KBM-7 (cell line): ENCODE measurements around the gene ELL2.
"Not testable (repeated sequence)": the region's sequence is repeated elsewhere in the genome, so short reads cannot be mapped to it uniquely, and the experiment has no call there.

ENCODE experiments used
- DNase-seq: peaks from one replicate; pipeline ENCODE4 v3.0.0-alpha.2; 2015
- in situ Hi-C: fragments of 300-500 bp; cut with MboI; formaldehyde crosslinking; loops from 2 replicates; pipeline ENCODE4 v1.14.3; 2020; ENCODE audit warnings: low sequenced_read_pairs, low pct_unique_long_range_greater_than_20kb, mixed read lengths

ELL2 gene

DNA sequence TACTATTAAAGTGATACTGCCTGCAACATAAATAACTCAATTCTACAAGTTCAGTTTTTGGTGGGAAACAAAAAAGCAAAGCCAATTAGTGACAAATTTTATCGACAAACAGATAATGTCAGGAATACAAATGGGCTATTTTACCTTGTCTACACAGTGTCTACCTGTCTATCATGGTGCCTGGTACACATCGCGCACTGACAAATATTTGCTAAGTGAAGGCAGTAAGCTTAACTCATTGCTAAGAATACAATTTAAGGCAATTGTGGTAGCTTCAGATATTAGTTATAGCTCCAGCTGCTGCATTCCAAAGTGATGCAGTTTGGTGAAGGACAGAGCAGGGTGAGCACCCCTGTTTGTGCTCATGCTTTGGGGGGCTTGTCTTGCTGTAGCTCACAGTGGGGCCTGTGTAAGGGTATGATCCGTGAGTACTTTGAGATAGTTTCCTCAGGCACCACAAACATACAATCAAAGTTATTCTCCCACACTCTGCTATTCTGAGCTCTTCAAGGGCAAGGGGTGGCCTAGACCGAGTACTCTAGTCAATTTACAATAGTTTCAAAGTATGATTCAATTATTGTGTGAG, 24.7 kb downstream of the ELL2 start:
- no peak for DNase-seq

DNA sequence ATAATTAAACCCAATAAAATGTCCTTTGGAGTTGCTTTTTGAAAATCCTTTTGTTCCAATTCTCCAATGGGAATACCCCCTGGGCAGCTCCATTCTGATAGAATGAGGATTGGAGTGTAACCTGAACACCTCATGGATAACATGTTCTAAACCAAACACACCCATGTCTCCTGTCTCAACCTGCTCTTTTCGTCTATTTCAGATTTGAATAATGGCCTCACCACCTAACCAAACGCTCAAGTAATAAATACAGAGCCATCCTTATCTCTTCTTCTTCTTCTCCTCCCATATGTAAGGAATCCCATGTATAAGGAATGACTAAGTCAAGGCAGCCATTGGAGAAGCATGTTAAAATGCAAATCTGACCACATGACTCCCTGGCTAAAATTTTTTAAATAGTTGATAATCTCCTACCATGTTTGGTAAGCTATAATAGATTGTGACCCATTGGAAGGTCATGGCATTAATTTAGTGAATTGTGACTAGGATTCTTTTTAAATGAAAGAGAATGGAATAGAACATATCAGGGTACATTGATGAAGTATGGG, 26.0 kb downstream of the ELL2 start:
- no peak for DNase-seq
- in situ Hi-C loops, result no loop called here

More for the DNA sequence above, 24.7 kb downstream of the ELL2 start:
- in situ Hi-C loops, result no loop called here

DNA sequence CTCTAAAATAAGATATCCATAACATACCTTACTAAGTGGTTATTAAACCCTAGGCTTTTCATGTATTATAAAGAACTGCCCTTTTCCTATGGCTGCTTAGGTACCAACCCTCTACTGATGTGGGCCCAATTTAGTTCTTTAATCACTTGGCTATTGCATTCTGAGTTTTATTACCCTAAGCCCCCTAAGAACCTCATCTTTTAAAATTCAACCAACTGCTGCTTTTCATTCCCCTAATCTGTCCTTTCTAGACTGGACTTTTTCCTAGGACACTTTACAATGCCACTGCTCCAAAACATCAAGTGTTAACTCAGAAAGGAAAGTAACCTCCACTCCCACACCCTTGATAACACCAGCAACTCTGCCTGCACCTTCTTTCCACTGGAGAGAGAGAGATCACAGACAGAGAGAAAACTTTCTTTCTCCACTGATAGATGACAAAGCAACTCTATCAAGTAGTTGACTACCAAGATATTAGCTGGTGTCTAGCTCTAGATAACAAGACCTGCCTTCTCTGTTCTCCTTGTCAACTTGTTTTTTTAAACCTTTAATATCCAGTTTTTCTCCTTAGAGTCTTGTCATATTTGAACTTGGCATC, 27.3 kb downstream of the ELL2 start:
- in situ Hi-C loops, result no loop called here
- no peak for DNase-seq

DNA sequence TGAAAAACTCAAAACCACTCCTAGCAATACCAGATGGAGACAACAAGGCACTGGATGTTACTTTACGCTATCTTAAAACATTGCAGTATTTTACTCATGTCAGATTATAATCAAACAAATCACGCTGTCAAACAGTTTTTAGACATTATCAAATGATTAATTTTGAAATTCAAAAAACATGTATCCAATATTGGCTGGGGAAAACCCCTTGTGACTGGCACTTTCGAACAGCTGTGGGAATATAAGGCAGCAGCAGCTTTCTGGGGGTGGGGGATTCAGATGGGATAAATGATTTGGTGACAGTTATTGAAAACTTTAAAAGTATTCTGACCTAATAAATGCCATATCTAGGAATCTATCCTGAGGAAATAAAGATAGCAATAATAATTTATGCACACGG, 28.7 kb downstream of the ELL2 start:
- DNase-seq, result no peak
- in situ Hi-C loops, result no loop called here

DNA sequence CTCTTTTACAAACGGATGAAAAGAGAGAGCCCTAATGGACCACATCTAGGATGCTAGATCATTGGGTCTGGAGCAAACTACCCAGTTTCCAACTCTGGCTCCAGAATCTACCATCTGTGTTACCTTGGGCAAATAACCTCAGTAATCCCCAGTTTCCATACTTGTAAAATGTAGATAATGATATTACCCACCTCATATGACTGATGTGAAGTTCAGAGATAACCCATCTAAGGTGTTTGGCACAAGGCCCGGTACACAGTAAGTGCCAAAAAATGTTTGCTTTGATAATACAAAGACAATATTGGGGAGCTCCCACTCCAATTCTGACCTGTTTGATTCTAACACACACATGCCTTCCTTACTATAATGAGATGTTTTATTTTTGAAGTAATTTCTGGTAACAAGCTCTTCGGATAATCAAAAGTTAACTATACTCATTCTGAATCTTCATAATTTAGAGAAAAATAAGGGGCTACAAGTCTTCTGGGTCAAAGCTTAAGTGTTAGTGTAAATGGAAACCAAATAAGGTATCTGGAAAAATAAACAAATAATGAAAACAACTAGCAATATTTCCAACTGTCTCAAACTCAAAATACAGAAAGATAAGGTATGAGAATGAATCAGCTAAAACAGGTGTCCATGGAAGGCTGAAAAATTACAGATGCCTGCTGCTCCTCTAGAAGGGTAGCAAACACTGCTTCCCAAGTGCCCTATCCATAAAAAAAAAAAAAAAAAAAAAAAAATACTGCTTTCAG, 30.4 kb downstream of the ELL2 start:
- in situ Hi-C loops, result no loop called here
- DNase-seq, result no peak

DNA sequence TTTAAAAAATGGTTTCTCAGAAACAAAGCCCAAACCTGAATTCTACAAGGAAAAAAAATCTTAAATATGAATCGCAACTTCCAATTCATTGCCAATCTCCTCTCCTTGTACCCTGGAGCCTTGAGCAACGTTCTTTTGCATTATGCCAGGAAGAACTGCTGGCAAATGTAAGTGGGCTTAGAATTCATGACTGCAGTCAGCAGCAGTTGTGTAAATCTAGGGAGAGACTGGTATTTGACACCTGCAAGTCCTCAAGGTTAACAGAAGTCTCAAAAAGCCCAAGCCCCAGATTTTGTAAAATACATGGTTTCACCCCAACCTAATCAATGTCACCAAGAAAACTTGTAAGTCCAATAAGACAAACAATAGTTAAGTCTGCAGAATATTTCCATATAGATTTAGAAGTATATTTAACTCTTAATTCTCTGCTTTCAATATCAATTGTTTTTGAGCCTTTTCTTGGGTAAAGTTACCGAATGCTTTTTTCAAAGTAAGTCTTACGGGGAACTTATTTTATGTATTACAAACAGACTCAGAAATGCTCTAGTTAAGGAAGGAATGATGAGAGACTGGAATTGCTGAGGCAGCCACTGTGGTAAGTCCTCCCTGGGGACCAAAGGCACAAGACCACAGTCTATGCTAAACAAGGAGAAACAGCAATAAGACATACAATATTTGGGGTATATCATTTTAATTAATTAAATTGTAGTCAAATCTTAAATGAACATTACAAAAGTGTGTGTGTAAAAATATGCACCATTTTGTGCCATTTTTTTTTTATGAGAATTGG, 31.3 kb downstream of the ELL2 start:
- DNase-seq, result no peak
- in situ Hi-C loops, result no loop called here

DNA sequence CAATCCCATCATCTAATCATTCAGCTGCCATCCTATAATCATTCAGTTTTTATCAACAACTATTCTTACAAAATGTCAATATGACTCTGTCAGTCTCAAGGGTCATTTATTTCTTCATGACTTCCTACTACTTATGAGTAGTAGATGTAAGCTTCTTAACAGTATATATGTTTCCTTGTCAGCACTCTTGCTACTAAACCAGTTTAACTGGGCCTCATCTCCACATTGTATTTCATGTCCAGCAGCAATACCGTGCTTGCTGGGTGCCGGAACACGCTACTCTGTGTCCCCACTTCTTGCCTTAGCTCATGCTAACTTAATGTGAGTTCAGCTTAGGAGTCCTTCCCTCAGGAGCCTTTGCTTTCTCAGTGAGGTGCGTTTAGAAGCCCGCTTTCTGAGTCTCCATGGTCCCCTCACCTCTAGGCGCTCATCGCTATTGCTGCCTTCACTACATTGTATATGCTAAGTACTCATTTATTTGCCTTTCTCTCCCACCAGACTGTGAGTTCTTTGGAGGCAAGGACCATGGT, 32.9 kb downstream of the ELL2 start:
- no peak for DNase-seq
- in situ Hi-C loops, result no loop called here

DNA sequence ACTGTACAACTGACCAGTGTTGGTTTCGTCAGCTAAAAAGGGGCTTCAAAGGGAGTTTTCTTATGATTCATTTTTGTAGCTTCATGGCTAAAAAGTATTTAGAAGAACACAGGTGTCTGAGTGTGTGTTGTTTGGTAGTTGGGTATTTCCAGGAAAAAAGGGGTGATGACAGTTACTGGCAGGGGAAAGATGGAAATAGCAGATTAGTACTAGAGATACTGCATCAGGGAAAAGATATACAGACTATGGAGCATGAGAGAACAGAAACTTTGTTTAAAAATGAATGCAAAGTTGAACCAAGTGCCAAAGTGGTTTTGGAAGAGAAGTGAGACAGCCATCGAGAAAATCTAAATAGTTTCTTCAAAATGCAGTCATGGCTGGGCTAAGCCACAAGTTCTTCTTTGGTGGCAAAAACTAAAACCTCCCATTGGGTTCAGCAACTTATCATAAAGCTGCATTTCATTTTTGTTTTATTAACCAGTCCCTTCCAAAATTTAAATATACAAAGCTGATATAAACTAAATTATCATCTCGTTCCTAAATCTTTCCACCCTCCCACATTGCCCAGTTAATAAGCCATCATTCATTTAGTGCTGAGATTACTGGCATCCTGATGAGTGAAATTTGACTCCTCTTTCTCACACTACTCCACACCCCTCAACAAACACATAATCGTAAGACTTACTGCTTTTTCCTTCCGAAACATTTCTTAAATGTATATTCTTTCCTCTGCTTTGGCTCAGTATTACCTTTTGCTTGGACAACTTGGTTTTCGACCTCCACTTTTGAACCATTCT, 33.5 kb downstream of the ELL2 start:
- in situ Hi-C loops, result no loop called here
- no peak for DNase-seq

DNA sequence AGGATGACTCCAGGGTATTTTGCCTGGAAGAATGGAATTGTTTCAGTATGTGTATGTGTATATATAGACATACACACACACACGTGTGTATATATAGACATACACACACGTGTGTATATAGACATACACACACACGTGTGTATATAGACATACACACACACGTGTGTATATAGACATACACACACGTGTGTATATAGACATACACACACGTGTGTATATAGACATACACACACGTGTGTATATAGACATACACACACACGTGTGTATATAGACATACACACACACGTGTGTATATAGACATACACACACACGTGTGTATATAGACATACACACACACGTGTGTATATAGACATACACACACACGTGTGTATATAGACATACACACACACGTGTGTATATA, 34.4 kb downstream of the ELL2 start:
- in situ Hi-C loops, result not testable (repeated sequence)

DNA sequence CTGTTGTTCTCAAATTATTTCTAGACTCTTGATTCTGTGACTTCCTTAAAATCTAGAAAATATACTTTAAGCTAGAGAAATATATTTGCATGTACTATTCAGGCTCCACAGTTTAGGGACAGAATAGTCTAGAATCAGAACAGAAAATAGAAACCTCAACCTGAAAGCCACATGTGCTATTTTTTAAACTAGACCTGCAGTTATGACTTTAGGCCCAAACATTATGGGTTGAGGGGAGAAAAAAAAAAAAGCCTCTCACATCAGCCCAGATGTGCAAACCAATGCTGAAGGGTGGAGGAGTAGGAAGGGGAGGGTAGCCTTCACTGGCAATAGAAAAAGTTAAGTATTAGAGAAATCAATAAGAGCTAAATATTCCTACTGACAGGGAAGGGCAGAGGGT, 35.7 kb downstream of the ELL2 start:
- in situ Hi-C loops, result no loop called here
- DNase-seq, result no peak

More for the DNA sequence above, 34.4 kb downstream of the ELL2 start:
- not testable (repeated sequence) for DNase-seq

DNA sequence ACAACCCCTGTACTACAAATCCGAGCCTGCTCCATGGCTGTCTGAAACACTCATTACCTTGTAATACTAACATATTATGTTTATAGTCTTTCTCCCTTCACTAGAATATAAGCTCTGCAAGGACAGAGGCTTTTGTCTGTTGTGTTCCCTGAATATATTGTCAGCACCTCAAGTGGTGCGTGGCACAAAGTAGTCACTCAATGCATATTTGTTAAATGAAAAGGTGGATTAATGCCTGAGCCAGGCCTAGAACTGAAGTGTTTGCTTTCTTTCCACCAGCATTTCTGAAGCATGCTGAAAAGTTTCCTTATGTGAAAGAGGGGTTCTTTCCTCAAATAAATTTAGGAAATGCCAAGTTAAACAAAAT, 36.3 kb downstream of the ELL2 start:
- in situ Hi-C loops, result no loop called here
- no peak for DNase-seq

DNA sequence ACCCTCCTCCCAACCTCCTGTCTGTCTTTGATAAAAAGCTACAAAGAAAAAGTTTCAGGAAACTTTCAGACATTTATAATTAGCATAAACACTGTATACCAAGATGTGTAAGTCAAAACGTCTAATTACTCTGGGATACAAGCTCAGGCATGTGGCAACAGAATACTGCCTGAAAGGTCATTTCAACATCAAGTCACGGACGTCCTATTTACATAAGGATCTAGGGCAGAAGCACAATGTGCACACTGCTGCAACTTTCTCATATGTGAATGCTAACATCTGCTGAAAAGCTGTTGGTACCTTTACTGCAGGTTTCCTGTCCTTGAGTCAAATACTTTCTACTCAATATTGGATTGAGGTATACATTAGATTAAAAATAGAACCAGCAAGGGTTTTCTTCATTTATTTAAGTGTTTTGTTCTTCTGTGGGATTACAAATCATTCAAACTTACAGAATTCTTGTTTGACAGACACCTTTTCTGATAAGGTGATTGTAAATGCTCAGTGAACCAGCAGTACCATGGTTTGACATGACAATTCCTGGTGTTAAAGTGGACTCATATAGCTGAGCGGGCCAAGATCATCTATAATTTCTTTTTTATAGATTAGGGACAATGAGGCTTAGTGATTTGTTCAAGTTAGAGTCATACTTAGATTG, 36.8 kb downstream of the ELL2 start:
- in situ Hi-C loops, result no loop called here
- DNase-seq, result no peak

DNA sequence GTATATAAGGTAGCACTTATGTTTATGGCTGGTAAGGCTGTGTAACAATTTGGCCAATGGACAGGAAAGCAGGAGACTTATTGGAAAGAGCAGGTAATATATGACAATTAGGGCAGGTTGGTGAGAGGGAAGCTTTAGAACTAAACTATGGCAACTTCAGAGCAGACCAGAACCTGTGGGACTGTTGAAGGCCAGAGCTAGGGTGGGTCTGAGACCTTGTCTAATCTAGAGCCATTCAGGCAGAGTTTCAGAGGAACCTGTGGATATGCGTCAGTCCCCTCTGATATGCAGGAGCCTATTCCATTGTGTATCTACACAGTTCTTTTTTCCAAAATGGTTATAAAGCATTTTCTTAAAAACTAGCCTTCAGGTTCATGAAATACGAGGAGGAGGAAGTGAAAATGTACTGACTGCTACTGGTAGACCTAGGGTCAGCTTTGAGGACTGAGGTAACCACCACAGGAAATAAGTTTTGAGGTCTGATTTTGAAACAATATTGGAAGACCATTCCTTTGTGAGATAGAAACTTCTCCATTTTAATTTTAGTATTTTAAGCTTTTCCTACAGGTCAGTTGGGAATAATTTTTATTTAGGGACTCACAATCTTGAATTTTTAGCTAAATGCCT, 37.6 kb downstream of the ELL2 start:
- in situ Hi-C loops, result no loop called here
- peak; percentile 24 for DNase-seq

DNA sequence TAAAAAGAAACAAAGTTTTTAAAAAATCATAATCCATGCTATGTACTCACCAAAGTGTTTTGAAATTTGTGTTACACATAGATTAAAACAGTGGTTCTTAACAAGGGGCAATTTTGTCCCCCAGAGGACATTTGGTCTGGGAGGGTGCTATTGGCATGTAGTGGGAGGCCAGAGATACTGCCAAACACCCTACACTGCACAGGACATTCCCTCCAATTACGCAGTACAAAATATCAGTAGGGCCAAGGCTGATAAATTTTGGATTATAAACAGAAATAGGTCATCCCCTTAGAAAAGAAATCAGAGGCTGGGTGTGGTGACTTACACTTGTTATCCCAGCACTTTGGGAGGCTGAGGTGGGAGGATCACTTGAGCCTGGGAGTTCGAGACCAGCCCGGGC, 38.9 kb downstream of the ELL2 start:
- in situ Hi-C loops, result no loop called here
- DNase-seq, result no peak

DNA sequence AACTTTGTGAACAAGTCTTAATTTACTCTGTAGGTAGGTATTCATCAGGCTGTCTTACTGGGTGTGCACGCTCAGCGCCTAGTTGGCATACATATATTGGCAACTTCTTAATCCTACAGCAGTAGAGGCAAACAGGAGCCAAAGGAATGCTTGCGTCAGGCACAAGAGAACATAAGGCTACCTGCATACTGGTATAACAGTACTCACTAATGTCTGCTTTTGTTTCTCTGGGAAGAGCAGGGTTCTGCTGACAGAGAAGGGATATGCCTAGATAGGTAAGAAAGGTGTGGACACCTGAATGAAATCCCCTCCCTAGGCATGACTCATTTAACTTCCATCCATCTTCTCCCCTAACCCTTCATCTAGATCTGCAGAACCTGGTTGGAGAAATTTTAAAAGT, 40.1 kb downstream of the ELL2 start:
- no peak for DNase-seq
- in situ Hi-C loops, result no loop called here

DNA sequence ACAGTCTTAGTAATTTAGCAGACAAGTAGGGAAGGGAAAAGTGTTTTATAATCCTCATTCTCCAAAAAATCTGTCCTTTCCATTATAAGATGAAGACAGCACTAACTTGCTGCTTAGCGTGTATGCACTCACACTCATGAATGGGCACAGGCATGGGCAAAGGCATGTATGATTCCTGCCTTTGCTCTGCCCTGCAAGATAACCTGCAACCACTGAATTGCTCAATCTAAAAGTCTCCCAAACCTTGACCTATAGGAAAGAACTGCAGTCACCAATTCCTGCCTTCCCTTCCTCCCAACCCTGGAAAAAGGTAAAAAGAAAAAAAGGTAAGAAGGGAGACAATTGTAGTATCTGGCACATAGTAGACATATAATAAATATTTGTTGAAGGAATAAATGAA, 40.8 kb downstream of the ELL2 start:
- DNase-seq, result no peak
- in situ Hi-C loops, result no loop called here

DNA sequence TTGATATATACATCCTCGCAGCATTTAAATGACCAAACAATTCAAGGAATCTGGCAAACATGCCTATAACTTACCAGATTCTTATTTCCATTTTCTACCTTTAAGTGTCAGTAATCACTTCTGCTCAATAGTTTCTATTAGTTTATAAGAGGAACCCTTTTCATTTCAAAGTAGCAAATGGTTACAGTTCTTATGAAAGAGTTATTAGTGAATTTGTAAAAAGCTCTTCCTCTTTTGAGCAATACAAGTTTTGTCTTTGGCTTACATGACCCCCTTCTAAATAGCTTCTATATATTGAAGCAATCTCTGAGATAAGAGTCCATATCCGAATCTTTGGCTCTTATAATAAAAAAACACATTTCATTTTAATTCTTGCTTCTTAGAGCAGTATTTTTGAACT, 42.0 kb downstream of the ELL2 start:
- in situ Hi-C loops, result no loop called here
- no peak for DNase-seq

DNA sequence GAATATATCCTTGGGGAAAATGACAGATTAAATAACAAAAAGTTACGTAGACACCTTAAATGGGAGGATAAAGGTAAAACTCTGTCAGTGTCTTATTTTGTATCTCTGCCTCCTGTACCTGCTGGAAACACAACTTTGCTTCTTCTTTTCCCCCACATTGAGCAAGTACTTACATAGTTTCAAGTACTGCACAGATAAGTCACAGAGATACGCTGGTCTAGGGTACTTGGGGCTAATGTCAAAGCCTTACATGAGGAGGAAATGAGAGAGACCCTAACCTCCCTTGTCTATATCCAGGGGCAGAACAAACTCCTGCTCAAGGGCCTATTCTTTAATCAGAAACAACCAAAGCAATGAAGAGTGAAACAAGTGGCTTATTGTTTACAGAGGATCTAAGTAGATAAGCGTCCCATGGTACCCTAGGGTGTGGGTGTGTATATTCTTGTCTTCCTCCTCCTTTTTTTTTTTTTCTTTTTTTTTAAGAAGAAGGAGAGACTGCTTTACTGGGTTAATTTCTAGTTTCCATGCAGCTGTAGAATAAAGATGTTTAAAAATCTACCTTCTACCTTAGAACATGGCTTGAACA, 43.1 kb downstream of the ELL2 start:
- in situ Hi-C loops, result no loop called here
- DNase-seq, result no peak
